DOHH2 (cell line): ENCODE results near the gene OMP.

ENCODE experiments used
- EZH2phosphoT487 ChIP-seq: fragments of 200-600 bp; sonication (generic); IDR thresholded peaks from 2 replicates; pipeline ENCODE4 v1.6.1; 2017; ENCODE audit warnings: borderline replicate concordance, mild to moderate bottlenecking, antibody characterized with exemption, low read length, moderate library complexity, mixed read lengths
- TF ChIP-seq, protein P1 (sequence below): fragments of 200-600 bp; sonication (generic); IDR thresholded peaks from one replicate; pipeline ENCODE4 v1.5.1; 2014; ENCODE audit warnings: antibody characterized with exemption, mild to moderate bottlenecking, low read depth, low read length; ENCODE audit not compliant: poor library complexity, severe bottlenecking

GRCh38 chr11:77126156-77126775 lies 23.6 kb downstream of the OMP start:
- TF ChIP-seq, protein P1, sequence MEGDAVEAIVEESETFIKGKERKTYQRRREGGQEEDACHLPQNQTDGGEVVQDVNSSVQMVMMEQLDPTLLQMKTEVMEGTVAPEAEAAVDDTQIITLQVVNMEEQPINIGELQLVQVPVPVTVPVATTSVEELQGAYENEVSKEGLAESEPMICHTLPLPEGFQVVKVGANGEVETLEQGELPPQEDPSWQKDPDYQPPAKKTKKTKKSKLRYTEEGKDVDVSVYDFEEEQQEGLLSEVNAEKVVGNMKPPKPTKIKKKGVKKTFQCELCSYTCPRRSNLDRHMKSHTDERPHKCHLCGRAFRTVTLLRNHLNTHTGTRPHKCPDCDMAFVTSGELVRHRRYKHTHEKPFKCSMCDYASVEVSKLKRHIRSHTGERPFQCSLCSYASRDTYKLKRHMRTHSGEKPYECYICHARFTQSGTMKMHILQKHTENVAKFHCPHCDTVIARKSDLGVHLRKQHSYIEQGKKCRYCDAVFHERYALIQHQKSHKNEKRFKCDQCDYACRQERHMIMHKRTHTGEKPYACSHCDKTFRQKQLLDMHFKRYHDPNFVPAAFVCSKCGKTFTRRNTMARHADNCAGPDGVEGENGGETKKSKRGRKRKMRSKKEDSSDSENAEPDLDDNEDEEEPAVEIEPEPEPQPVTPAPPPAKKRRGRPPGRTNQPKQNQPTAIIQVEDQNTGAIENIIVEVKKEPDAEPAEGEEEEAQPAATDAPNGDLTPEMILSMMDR, result no peak
- TF ChIP-seq EZH2phosphoT487, result no peak
